Measurements from ENCODE around the gene ECEL1.
"Not testable (repeated sequence)": the region's sequence is repeated elsewhere in the genome, so short reads cannot be mapped to it uniquely, and the experiment has no call there.

ECEL1 gene

GRCh38 chr2:232487385-232488096 is at the start of gene ECEL1:
Gene ECEL1 (minus strand): TSS chr2:232487834. CDS start chr2:232486653, 1,181 bp downstream.
- DNase-seq = no peak

- DNase-seq = no peak
Observed at GRCh38 chr2:232537079-232537478, 49.4 kb upstream of the ECEL1 start.

GRCh38 chr2:232535761-232536530 is 48.3 kb upstream of the ECEL1 start:
- DNase-seq = peak; percentile 35

GRCh38 chr2:232534940-232535651 is 47.5 kb upstream of the ECEL1 start:
- DNase-seq = no peak

GRCh38 chr2:232533944-232534710 is 46.5 kb upstream of the ECEL1 start:
- DNase-seq = no peak

- DNase-seq = not testable (repeated sequence)
Observed at GRCh38 chr2:232532821-232533220, 45.2 kb upstream of the ECEL1 start.

GRCh38 chr2:232532419-232532818 is 44.8 kb upstream of the ECEL1 start:
- DNase-seq = no peak

- DNase-seq = no peak
Observed at GRCh38 chr2:232530626-232531260, 43.1 kb upstream of the ECEL1 start.

- no peak for DNase-seq
Observed at GRCh38 chr2:232529806-232530547, 42.3 kb upstream of the ECEL1 start.

- peak; percentile 59 for DNase-seq
Observed at GRCh38 chr2:232528746-232529460, 41.3 kb upstream of the ECEL1 start.

- DNase-seq = no peak
Observed at GRCh38 chr2:232527905-232528470, 40.4 kb upstream of the ECEL1 start.

- no peak for DNase-seq
Observed at GRCh38 chr2:232526372-232526941, 38.8 kb upstream of the ECEL1 start.

- no peak for DNase-seq
Observed at GRCh38 chr2:232525791-232526371, 38.2 kb upstream of the ECEL1 start, which contains the start of gene CHRND. Gene CHRND (plus strand): TSS chr2:232526160. CDS start chr2:232526216, 56 bp downstream.

- no peak for DNase-seq
Observed at GRCh38 chr2:232525199-232525598, 37.6 kb upstream of the ECEL1 start.

- DNase-seq = no peak
Observed at GRCh38 chr2:232524771-232525170, 37.1 kb upstream of the ECEL1 start.

- peak; percentile 53 for DNase-seq
Observed at GRCh38 chr2:232523682-232524597, 36.3 kb upstream of the ECEL1 start.

- no peak for DNase-seq
Observed at GRCh38 chr2:232523402-232523681, 35.7 kb upstream of the ECEL1 start.

GRCh38 chr2:232522623-232523401 is 35.2 kb upstream of the ECEL1 start:
- no peak for DNase-seq

Data from inflammatory macrophage treated with lipopolysaccharide for 4 hours (primary cell).